Ovary (tissue), 3 donors: ENCODE measurements around the gene GOLGA8K.
"Not testable (repeated sequence)": the region's sequence is repeated elsewhere in the genome, so short reads cannot be mapped to it uniquely, and the experiment has no call there.

Experiments used
- CTCF ChIP-seq, 3 donors: fragments of 450-650 bp in 2 of 3; fragments of 200-600 bp in 1 of 3; IDR thresholded peaks; one replicate each; pipeline versions ENCODE4 v1.5.1 to v1.8.0; 2016 to 2022; ENCODE audit warnings: antibody characterized with exemption in 3 of 3, mild to moderate bottlenecking in 1 of 3
- POLR2A ChIP-seq: fragments of 450-650 bp; IDR thresholded peaks from one replicate; pipeline ENCODE4 v1.6.1; 2017; ENCODE audit warnings: antibody characterized with exemption, mild to moderate bottlenecking, moderate library complexity
- donor health status: DM: no; HTN: no; CAD: no.

GRCh38 chr15:32440445-32440977 lies 37.4 kb upstream of the GOLGA8K start:
- TF ChIP-seq POLR2A; CTCF (IDR thresholded peaks at IDR 0.05): not testable (repeated sequence)
